Head of caudate nucleus (tissue), 42 donors: ENCODE measurements around the gene SPATA24.
A peak's percentile ranks its signal among the peaks of the same experiment; 100 is the strongest.
"Not testable (repeated sequence)": the region's sequence is repeated elsewhere in the genome, so short reads cannot be mapped to it uniquely, and the experiment has no call there.

Experiments used
- DNase-seq, 42 donors: peaks; one replicate each; pipeline versions ENCODE4 v3.0.0 to v3.0.0-alpha.2; 2020 to 2021; ENCODE audit warnings: mixed read lengths in 7 of 42
- intact Hi-C: fragments of 100-400 bp; cut with DNase I; formaldehyde crosslinking; loops from one replicate; pipeline ENCODE4 v1.15.0; 2022

Gene SPATA24

DNA sequence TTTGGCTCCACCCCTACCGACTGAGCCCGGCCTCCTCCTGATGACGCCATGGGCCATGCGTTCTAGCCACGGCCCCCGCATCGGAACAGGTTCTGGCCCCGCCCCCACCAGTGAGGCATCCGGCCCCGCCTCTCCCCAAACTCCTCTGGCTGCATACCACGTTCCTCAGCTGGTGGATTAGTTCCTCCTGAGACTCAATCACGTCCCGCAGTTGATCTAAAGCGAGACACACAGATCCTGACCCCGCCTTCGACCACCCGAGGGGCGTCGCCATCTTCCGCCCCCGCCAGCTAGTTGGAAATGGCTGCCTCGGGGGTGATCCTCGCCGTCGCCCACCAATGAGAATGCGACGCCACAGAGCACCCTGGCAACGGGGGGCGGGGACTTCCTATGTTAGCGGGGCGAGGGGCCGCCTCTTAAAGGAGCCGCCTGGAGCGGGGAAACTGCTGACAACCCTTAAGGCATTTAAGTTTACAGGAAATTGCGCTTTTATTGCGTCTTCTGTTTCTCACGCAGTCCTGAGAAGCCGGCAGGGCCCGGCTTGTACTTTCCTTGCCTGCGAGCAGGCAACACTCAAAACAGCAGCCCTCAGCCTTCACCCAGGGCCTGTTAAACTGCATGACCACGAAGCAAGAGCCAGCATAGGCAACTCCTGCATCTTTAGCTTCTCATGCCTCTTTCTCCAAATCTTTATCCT is at the start of gene SPATA24:
Gene SPATA24, minus strand, starts transcription at position 303 of the 697 bp plus-strand sequence. Its CDS starts 29 bp downstream, at position 274.
- intact Hi-C loops: no loop called here
- DNase-seq: peak; percentile 96 to 99 (median 98)

GRCh38 chr5:139451878-139452660 is 48.2 kb upstream of the SPATA24 start:
- no peak for DNase-seq
- intact Hi-C loops: no loop called here

GRCh38 chr5:139451176-139451575 is 47.3 kb upstream of the SPATA24 start:
- intact Hi-C loops: no loop called here
- no peak for DNase-seq

GRCh38 chr5:139446956-139447779 is 43.3 kb upstream of the SPATA24 start:
- intact Hi-C loops: no loop called here
- no peak for DNase-seq

DNA sequence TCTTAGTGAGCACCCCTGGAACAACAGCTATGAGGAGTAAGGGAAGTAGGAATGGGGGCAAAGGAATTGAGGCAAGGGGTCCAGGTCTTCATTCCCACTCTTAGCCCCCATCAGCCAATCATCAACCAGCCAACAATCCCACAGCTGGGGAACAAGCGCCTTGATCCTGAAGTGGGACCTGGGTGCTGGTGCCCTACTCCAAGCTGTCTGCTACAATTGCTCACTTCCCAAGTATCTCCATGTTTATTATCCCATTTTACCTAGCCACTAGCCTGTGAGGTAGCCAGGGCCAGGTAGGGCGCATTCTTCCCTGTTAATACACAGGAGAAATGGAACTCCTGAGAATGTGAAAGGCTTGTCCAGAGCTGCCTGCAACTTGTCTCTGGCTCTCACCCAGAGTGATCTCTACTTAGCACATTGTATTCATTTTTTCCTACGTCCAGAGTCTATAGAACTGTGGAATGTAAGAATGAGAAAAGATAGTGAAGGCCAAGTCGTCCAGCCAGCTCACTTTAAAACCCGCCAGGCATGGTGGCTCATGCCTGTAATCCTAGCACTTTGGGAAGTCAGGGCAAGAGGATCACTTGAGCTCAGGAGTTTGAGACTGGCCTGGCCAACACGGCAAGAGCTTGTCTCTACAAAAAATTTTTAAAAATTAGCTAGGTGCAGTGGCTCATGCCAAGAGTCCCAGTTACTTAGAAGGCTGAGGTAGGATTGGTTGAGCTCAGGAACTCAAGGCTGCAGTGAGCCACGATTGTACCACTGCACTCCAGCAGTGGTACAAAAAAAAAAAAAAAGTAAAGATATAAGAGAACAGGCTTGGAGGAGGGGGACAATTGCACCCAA is 41.7 kb upstream of the SPATA24 start:
- intact Hi-C loops: no loop called here
- DNase-seq: no peak

- peak in 2 of 42 donors; percentile 5 to 10 for DNase-seq
- intact Hi-C loops: no loop called here
These were observed 40.1 kb upstream of the SPATA24 start for GRCh38 chr5:139443831-139444453.

DNA sequence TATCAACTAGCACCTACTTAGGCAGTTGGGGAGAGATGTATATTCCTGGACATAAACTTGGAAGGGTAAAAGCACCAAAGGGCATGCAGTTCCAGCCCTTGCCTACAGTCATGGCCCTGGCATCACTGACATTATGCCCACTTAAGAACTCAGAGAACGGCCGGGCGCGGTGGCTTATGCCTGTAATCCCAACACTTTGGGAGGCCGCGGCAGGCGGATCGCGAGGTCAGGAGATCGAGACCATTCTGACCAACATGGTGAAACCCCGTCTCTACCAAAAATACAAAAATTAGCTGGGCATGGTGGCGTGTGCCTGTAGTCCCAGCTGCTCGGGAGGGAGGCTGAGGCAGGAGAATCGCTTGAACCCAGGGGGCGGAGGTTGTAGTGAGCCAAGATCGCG is 36.5 kb upstream of the SPATA24 start:
- intact Hi-C loops: not testable (repeated sequence)
- DNase-seq: peak in 1 of 42 donors; percentile 27

GRCh38 chr5:139439013-139439903 is 35.4 kb upstream of the SPATA24 start, which contains the start of gene DNAJC18:
DNAJC18 (minus strand) TSS chr5:139439525; CDS start chr5:139439445, 80 bp downstream.
- peak; percentile 96 to 99 (median 98) for DNase-seq
- intact Hi-C loops: no loop called here

DNA sequence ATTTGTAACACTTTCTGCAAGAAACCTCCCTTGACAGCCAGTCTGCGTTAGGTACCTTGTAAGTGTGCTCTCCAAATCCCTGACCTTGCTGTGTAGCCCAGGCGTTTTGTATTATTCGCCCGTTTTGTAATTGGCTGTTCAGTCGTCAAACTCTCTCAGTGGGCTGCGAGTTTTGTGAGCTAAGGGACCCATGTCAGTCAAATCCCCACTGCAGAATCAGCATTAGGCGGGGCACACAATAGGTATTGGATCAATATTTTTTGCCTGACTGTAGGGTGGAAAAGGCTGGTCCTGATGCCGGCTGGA is 34.8 kb upstream of the SPATA24 start:
- DNase-seq: no peak
- intact Hi-C loops: no loop called here

DNA sequence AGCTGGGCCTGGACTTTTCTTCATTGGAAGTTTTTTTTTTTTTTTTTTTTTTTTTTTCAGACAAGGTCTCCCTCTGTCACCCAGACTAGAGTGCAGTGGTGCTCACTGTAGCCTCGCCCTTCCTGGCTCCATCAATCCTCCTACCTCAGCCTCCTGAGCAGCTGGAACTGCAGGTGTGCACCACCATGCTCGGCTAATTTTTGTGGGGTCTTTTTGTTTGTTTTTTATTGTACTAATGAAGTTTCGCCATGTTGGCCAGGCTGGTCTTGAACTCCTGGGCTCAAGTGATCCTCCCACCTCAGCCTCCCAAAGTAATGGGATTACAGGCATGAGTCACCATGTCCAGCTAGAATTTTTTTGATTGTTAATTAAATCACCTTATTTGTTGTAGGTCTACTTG is 31.8 kb upstream of the SPATA24 start:
- DNase-seq: peak in 2 of 42 donors; percentile 12 to 19
- intact Hi-C loops: no loop called here

GRCh38 chr5:139431706-139432105 is 27.8 kb upstream of the SPATA24 start:
- intact Hi-C loops: no loop called here
- DNase-seq: no peak

GRCh38 chr5:139430015-139430414 is 26.1 kb upstream of the SPATA24 start:
- DNase-seq: no peak

GRCh38 chr5:139426203-139426885 is 22.5 kb upstream of the SPATA24 start:
- DNase-seq: peak in 1 of 42 donors; percentile 22
- intact Hi-C loops: loop anchor here (10.0 kb wide), 1 partner anchor 338 kb away; no protein-coding TSS in a partner anchor

More at GRCh38 chr5:139430015-139430414, 26.1 kb upstream of the SPATA24 start:
- intact Hi-C loops: no loop called here

DNA sequence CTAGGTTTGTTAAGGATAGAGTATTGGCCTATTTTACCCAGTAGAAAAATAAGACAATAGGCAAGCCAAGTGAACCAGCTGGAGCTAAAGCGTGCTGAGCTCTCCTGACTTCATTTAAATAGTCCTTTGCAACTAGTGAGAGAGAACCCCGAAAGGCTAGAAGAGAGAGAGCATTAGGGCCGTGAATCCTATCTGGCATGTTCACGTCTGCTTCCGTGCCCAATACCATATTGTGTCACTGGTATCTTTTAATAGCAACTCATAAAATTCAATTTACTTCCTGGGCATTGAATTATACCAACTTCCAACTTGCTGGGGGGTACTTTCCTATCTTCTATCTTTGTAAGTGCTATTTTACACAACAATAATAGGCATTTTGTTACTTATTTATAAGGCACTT is 21.6 kb upstream of the SPATA24 start:
- DNase-seq: peak in 1 of 42 donors; percentile 18
- intact Hi-C loops: loop anchor here (10.0 kb wide), 1 partner anchor 339 kb away; no protein-coding TSS in a partner anchor

- peak in 23 of 42 donors; percentile 17 to 82 (median 55) for DNase-seq
- intact Hi-C loops: loop anchor here (5.0 to 10.0 kb wide), 2 partner anchors 95 to 342 kb away; no protein-coding TSS in a partner anchor
These were observed 18.5 kb upstream of the SPATA24 start for GRCh38 chr5:139422307-139422893.
